GM12891 (cell line): Measurements from ENCODE around the gene CCDC30.

Source experiments
- POLR2A ChIP-seq: IDR thresholded peaks from 2 replicates; pipeline ENCODE4 v1.6.1; 2011; ENCODE audit warnings: low read depth, low read length, control low read depth
- POLR2AphosphoS5 ChIP-seq: IDR thresholded peaks from 2 replicates; pipeline ENCODE4 v1.6.1; 2011; ENCODE audit warnings: low read depth, low read length, control low read depth
- POU2F2 ChIP-seq: IDR thresholded peaks from 2 replicates; pipeline ENCODE4 v1.6.1; 2011; ENCODE audit warnings: low read depth, mild to moderate bottlenecking, control low read depth, low read length, moderate library complexity
- TAF1 ChIP-seq: IDR thresholded peaks from 2 replicates; pipeline ENCODE4 v1.6.1; 2011; ENCODE audit warnings: low read depth, low read length, control low read depth

GRCh38 chr1:42479621-42480020 is 16.5 kb downstream of the CCDC30 start:
- no peak for TF ChIP-seq POLR2A
- TF ChIP-seq TAF1 = no peak
- TF ChIP-seq POLR2AphosphoS5 = no peak
- TF ChIP-seq POU2F2 = no peak
